Esophagus squamous epithelium (tissue), 5 donors: ENCODE measurements around the gene FAM13B. TPM values are rescaled to one million over a fixed set of nuclear protein-coding genes. Genes with fewer than 3 reads are reported as not detected.

ENCODE experiments used
- DNase-seq: peaks from one replicate; lab custom pipeline; 2025; lab: John Stamatoyannopoulos, UW
- H3K27ac ChIP-seq, 4 donors: fragments of 200-600 bp; sonication (generic); one replicate each; pipeline ENCODE4 v1.5.1; 2016 to 2019; ENCODE audit warnings: mild to moderate bottlenecking in 1 of 4
- H3K27me3 ChIP-seq, 4 donors: fragments of 200-600 bp; sonication (generic); 1 replicate in 3 of 4; 2 replicates in 1 of 4; pipeline versions ENCODE4 v1.5.1 to v1.6.0; 2017 to 2021; ENCODE audit warnings: antibody characterized with exemption in 1 of 4
- H3K36me3 ChIP-seq, 3 donors: fragments of 200-600 bp; sonication (generic); one replicate each; pipeline ENCODE4 v1.5.1; 2016 to 2019
- H3K4me1 ChIP-seq, 3 donors: fragments of 200-600 bp; sonication (generic); one replicate each; pipeline ENCODE4 v1.5.1; 2017 to 2019
- H3K4me3 ChIP-seq, 4 donors: fragments of 200-600 bp; sonication (generic); 1 replicate in 3 of 4; 2 replicates in 1 of 4; pipeline ENCODE4 v1.5.1; 2016 to 2019; ENCODE audit warnings: mild to moderate bottlenecking in 2 of 4, moderate library complexity in 1 of 4
- H3K9me3 ChIP-seq, 3 donors: fragments of 200-600 bp; sonication (generic); one replicate each; pipeline ENCODE4 v1.5.1; 2016 to 2019
- CTCF ChIP-seq, 6 experiments: fragments of 450-650 bp in 4 of 6; fragments of 200-600 bp in 2 of 6; sonication (generic) in 2 of 6; IDR thresholded peaks; one replicate each; pipeline ENCODE4 v1.5.1; 2016 to 2019; ENCODE audit warnings: antibody characterized with exemption in 6 of 6, mild to moderate bottlenecking in 4 of 6, moderate library complexity in 4 of 6
- POLR2A ChIP-seq, 4 donors: fragments of 450-650 bp; IDR thresholded peaks; one replicate each; pipeline ENCODE4 v1.6.1; 2017; ENCODE audit warnings: antibody characterized with exemption in 4 of 4, mild to moderate bottlenecking in 4 of 4, moderate library complexity in 3 of 4
- WGBS, 2 donors: methylation state at CpG; one replicate each; pipeline ENCODE4 v1.1.5; 2018; 5-methylcytosine and 5-hydroxymethylcytosine counted together
- intact Hi-C: fragments of 100-400 bp; cut with DNase I; formaldehyde crosslinking; loops from one replicate; pipeline ENCODE4 v1.15.0; 2022
- small RNA-seq, 4 donors: library from RNA; depleted of rRNA; stranded (forward); fragments of <200 nt; gene quantifications; one replicate each; pipeline ENCODE3, GENCODE V24; 2016
- total RNA-seq, 4 donors: library from RNA; depleted of rRNA; stranded (reverse); fragments of >200 nt; gene quantifications; one replicate each; pipeline ENCODE4 v1.1.0, GENCODE V29; 2016
- donor health status: DM: yes; HTN: yes; CAD: no.

FAM13B gene
- total RNA-seq, 4 donors from 2014 or later = 12.2 to 46.0 (median 13.9) TPM

- TF ChIP-seq CTCF (IDR thresholded peaks at IDR 0.05) (peak in 1 of 6 experiments; percentile 20), POLR2A (IDR thresholded peaks at IDR 0.05) (peak in 2 of 4 donors; percentile 46 to 61)
- H3K4me3 ChIP-seq = peak within 1 kb of the TSS; percentile 36 to 61 (median 52)
- no peaks in the 10 kb centered on the region for H3K36me3 ChIP-seq
- peaks cover 0 to 28% (median 0%) of the 10 kb centered on the region in 3 donors for H3K4me1 ChIP-seq
- peak; percentile 31 for DNase-seq
- intact Hi-C loops = no loop called here
- H3K27ac ChIP-seq = peak within 1 kb of the TSS; percentile 69 to 83 (median 80)
- 25 to 32% methylated on average over 14 to 15 of the region's 59 CpGs for WGBS, 2 donors
- no peaks in the 10 kb centered on the region for H3K9me3 ChIP-seq
- H3K27me3 ChIP-seq = peaks cover 0 to 7% (median 0%) of the 10 kb centered on the region in 4 donors
These were observed 143.8 kb downstream of the FAM13B start, which contains the start of gene PKD2L2 for GRCh38 chr5:137888863-137889759. TSS of gene PKD2L2 (plus strand) at chr5:137889457. CDS start at chr5:137889492, 35 bp downstream.

DNA sequence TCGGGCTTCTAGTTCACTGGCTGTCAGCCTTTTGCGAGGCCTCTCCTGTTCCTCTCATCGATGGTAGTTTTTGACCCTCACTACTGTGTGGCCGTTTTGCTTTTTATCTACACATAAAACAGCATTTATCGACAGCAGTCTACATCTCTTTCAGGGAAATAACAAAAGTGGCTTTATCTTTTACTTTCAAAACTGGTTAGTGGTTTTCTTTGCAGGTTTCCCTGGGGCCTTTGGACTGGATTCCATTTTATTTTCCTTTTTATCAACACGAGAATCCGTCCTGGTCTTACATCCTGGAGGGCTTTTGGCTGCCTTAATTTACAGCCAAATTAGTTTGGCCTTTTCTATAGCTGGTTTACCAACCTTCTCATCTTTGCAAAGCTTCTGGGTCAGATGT lies 144.4 kb downstream of the FAM13B start:
- no peak for DNase-seq
- Histone ChIP-seq H3K4me3 (peak overlapping the region in 3 of 4 donors; percentile 49 to 61 (median 54)), H3K9me3 (no peaks in the 10 kb centered on the region), H3K4me1 (peaks cover 0 to 28% (median 0%) of the 10 kb centered on the region in 3 donors), H3K36me3 (no peaks in the 10 kb centered on the region), H3K27me3 (peaks cover 0 to 7% (median 0%) of the 10 kb centered on the region in 4 donors), H3K27ac (peak overlapping the region; percentile 69 to 83 (median 80))
- TF ChIP-seq POLR2A (IDR thresholded peaks at IDR 0.05) = no peak
- no peak for TF ChIP-seq CTCF (IDR thresholded peaks at IDR 0.05)
- 41 to 50% methylated on average over 7 of the region's 7 CpGs for WGBS, 2 donors
- intact Hi-C loops = no loop called here

Small RNA genes lying within 50 kb of the gene (small RNA-seq; reads per million reads assigned to genes)
- 0 reads per million in 4 donors for gene RNU6-1148P

Other genes starting within 250 kb of the FAM13B start
- gene MYOT, start 165.2 kb downstream of the FAM13B start, total RNA-seq = 1 to 10 TPM in 1 of 4 donors, under 1 TPM in 1, not detected in 2; 0.92 to 4.8 TPM
- gene PKD2L2, start 143.6 kb downstream of the FAM13B start, total RNA-seq = not detected
- gene WNT8A, start 51.0 kb upstream of the FAM13B start, total RNA-seq = not detected
- 1 to 10 TPM in 1 of 4 donors, under 1 TPM in 2, not detected in 1; 0.38 to 3.0 (median 0.61) TPM for gene NME5, start 106.3 kb upstream of the FAM13B start, total RNA-seq
- 10 to 100 TPM; 27.9 to 39.9 (median 32.6) TPM for gene BRD8, start 145.6 kb upstream of the FAM13B start, total RNA-seq
- gene KIF20A, start 146.0 kb upstream of the FAM13B start, total RNA-seq = 10 to 100 TPM in 3 of 4 donors, 1 to 10 TPM in 1; 5.7 to 22.7 (median 17.8) TPM
- 10 to 100 TPM; 10.4 to 25.8 (median 20.5) TPM for gene CDC23, start 180.2 kb upstream of the FAM13B start, total RNA-seq
- under 1 TPM in 2 of 4 donors, not detected in 2; 0.35 to 0.41 TPM for gene GFRA3, start 241.5 kb upstream of the FAM13B start, total RNA-seq